GM12878 (cell line): ENCODE data around the gene BMPR2. TPM values are rescaled to one million over a fixed set of nuclear protein-coding genes. Genes with fewer than 3 reads are reported as not detected.

Experiments used
- ATAC-seq: fragments of 200-7000 bp; cut with Tn5 transposase; 3 replicates; pipeline ENCODE4 v1.9.1; 2020; ENCODE audit warnings: mild to moderate bottlenecking, moderate library complexity
- BruUV-seq: library from RNA; stranded (reverse); fragments of 400-500 nt; replicated peaks from 2 replicates; lab custom pipeline; 2021; lab: Mats Ljungman, UMichigan
- CTCF ChIA-PET: fragments of 300-600 bp; sonication (Branson Sonifier 250); formaldehyde crosslinking; extraction: SDS; loops from one replicate; lab custom pipeline; 2021; ENCODE audit warnings: inconsistent platforms; lab: Yijun Ruan, JAX
- POLR2A ChIA-PET: fragments of 350-600 bp; formaldehyde crosslinking; extraction: SDS; loops from one replicate; lab custom pipeline; 2021; ENCODE audit warnings: inconsistent platforms; lab: Charles Lee
- RAD21 ChIA-PET: fragments of 300-600 bp; sonication (Branson Sonifier 250); formaldehyde crosslinking; loops from one replicate; lab custom pipeline; 2023; ENCODE audit warnings: antibody characterized with exemption; ENCODE audit not compliant: unreplicated experiment; lab: Charles Lee
- SMC1A ChIA-PET: fragments of 300-600 bp; sonication (Branson Sonifier 250); formaldehyde crosslinking; loops from one replicate; lab custom pipeline; 2023; ENCODE audit not compliant: unreplicated experiment, uncharacterized antibody; lab: Charles Lee
- DNase-seq: peaks from one replicate; pipeline ENCODE4 v3.0.0-alpha.2; 2011; ENCODE audit warnings: low read depth, low spot score
- FAIRE-seq: peaks from 3 replicates; lab custom pipeline; 2011; peaks lifted over from hg19 to GRCh38; lab: Jason Lieb, UNC
- H2AFZ ChIP-seq: 2 replicates; pipeline ENCODE4 v1.6.0; 2011; ENCODE audit warnings: low read depth, low read length, control low read depth; ENCODE audit not compliant: control insufficient read depth
- H3K27ac ChIP-seq: 2 replicates; pipeline ENCODE4 v1.5.1; 2011; ENCODE audit warnings: control low read depth; ENCODE audit not compliant: control insufficient read depth, insufficient read depth
- H3K27me3 ChIP-seq, 2 experiments: replicated peaks in 1 of 2; 2 replicates each; pipeline versions ENCODE4 v1.6.0 to v1.6.1; 2011; ENCODE audit warnings: low read length in 1 of 2; ENCODE audit not compliant: control insufficient read depth in 2 of 2, insufficient read depth in 2 of 2
- H3K36me3 ChIP-seq, 2 experiments: 2 replicates each; pipeline ENCODE4 v1.5.1; 2011; ENCODE audit warnings: low read length in 1 of 2; ENCODE audit not compliant: control insufficient read depth in 2 of 2, insufficient read depth in 2 of 2
- H3K4me1 ChIP-seq: 2 replicates; pipeline ENCODE4 v1.6.1; 2011; ENCODE audit warnings: mild to moderate bottlenecking, low read length, moderate library complexity, mixed read lengths; ENCODE audit not compliant: control insufficient read depth, insufficient read depth
- H3K4me2 ChIP-seq: 2 replicates; pipeline ENCODE4 v1.6.0; 2011; ENCODE audit warnings: control low read depth; ENCODE audit not compliant: control insufficient read depth, insufficient read depth
- H3K4me3 ChIP-seq: fragments of 200-600 bp; sonication (generic); 2 replicates; pipeline ENCODE4 v1.5.1; 2016
- H3K79me2 ChIP-seq: 2 replicates; pipeline ENCODE4 v1.6.0; 2011; ENCODE audit warnings: low read length; ENCODE audit not compliant: control insufficient read depth, insufficient read depth
- H3K9ac ChIP-seq: 2 replicates; pipeline ENCODE4 v1.8.0; 2011; ENCODE audit warnings: low read length, control low read depth, mixed read lengths; ENCODE audit not compliant: control insufficient read depth, insufficient read depth
- H3K9me3 ChIP-seq: replicated peaks from 3 replicates; pipeline ENCODE4 v1.5.1; 2011; ENCODE audit warnings: mild to moderate bottlenecking, low read length; ENCODE audit not compliant: control insufficient read depth, insufficient read depth
- H4K20me1 ChIP-seq: 2 replicates; pipeline ENCODE4 v1.6.0; 2011; ENCODE audit not compliant: control insufficient read depth, insufficient read depth
- EED ChIP-seq: sonication (generic); IDR thresholded peaks from 2 replicates; pipeline ENCODE4 v1.6.1; 2016; ENCODE audit warnings: antibody characterized with exemption, low read depth
- FOS ChIP-seq: IDR thresholded peaks from 3 replicates; pipeline ENCODE4 v1.6.1; 2011; ENCODE audit warnings: borderline replicate concordance; ENCODE audit not compliant: insufficient read length; ENCODE audit errors: extremely low read depth
- IKZF2 ChIP-seq, 2 experiments: fragments of 450-650 bp; IDR thresholded peaks; 2 replicates each; pipeline ENCODE4 v1.6.1; 2017; ENCODE audit warnings: mild to moderate bottlenecking in 2 of 2, moderate library complexity in 2 of 2
- MYB ChIP-seq: fragments of 150-350 bp; IDR thresholded peaks from 2 replicates; pipeline ENCODE4 v1.6.1; 2014; ENCODE audit warnings: mild to moderate bottlenecking, low read depth, low read length, borderline replicate concordance
- WGBS: methylation state at CpG from one replicate; pipeline ENCODE4 v1.1.6; 2016; ENCODE audit warnings: low lambda C conversion rate; ENCODE audit not compliant: insufficient replicate concordance, insufficient coverage; ENCODE audit errors: missing lambda C conversion rate; 5-methylcytosine and 5-hydroxymethylcytosine counted together
- in situ Hi-C: fragments of 300-500 bp; cut with MboI; formaldehyde crosslinking; loops from 9 replicates; pipeline ENCODE4 v1.14.3; 2018; ENCODE audit warnings: mixed read lengths
- intact Hi-C: fragments of 100-400 bp; cut with micrococcal nuclease; formaldehyde crosslinking; loops from one replicate; pipeline ENCODE4 v1.14.2; 2022; ENCODE audit not compliant: unreplicated experiment
- polyA plus RNA-seq, 11 experiments: library from polyadenylated mRNA; depleted of rRNA in 4 of 11; unstranded in 6 of 11; stranded (reverse) in 5 of 11; fragments of >200 nt; fragmentation: Nextera tagmentation in 4 of 11; fragmentation: Illumina TruSeq in 1 of 11; extraction: Ambion mirVana in 4 of 11; extraction: Trizol in 1 of 11; gene quantifications; 1 replicate in 1 of 11; 2 replicates in 10 of 11; pipeline versions ENCODE4 v1.2.1 to v1.2.3, GENCODE V29; 2011 to 2016; ENCODE audit warnings: inconsistent platforms in 2 of 11, missing spikeins in 2 of 11, low read depth in 1 of 11
- total RNA-seq, 4 experiments: library from RNA; depleted of rRNA in 3 of 4; stranded (reverse); fragments of >200 nt in 3 of 4; fragmentation: Illumina TruSeq in 1 of 4; extraction: Trizol in 1 of 4; gene quantifications; 2 replicates each; pipeline versions ENCODE4 v1.2.1 to v1.2.3, GENCODE V29; 2013 to 2021
- TF ChIP-seq, protein P1 (sequence below): fragments of 450-650 bp; IDR thresholded peaks from 2 replicates; pipeline ENCODE4 v1.6.1; 2017; ENCODE audit warnings: mild to moderate bottlenecking, moderate library complexity

The BMPR2 gene
- total and polyA plus RNA-seq, 10 of the 15 experiments (the other 5 are each of a cell fraction or from before 2014, with no cell fraction given): 2.4 to 33.0 (median 7.1) TPM

- 100% methylated on average over 1 of the region's 1 CpG for WGBS
- Histone ChIP-seq H3K9ac (no peak overlapping the region), H3K27me3 (no peaks in the 10 kb centered on the region), H3K4me2 (no peak overlapping the region), H3K27ac (no peak overlapping the region), H3K4me3 (no peak overlapping the region), H3K79me2 (no peaks in the 10 kb centered on the region), H2AFZ (no peak overlapping the region), H4K20me1 (no peaks in the 10 kb centered on the region), H3K4me1 (no peaks in the 10 kb centered on the region), H3K9me3 (peaks cover 3% of the 10 kb centered on the region; the same call in 2 of the 3 replicates), H3K36me3 (peaks cover 0 to 1% of the 10 kb centered on the region in 2 experiments; a peak in 2 of 4 replicates)
- in situ Hi-C loops (no loop called here), intact Hi-C loops (no loop called here)
- RAD21 ChIA-PET: no interaction called here
- CTCF ChIA-PET: interaction anchor here (1.4 to 1.8 kb wide), 2 partner anchors 27 to 80 kb away, joined by 4 to 5 read pairs; no protein-coding TSS in a partner anchor
- no TSS peak for BruUV-seq
- DNase-seq (no peak), FAIRE-seq (no peak), ATAC-seq (no peak)
- TF ChIP-seq FOS (no peak), EED (no peak), IKZF2 (IDR thresholded peaks at IDR 0.05) (no peak), MYB (no peak)
- TF ChIP-seq, protein P1, sequence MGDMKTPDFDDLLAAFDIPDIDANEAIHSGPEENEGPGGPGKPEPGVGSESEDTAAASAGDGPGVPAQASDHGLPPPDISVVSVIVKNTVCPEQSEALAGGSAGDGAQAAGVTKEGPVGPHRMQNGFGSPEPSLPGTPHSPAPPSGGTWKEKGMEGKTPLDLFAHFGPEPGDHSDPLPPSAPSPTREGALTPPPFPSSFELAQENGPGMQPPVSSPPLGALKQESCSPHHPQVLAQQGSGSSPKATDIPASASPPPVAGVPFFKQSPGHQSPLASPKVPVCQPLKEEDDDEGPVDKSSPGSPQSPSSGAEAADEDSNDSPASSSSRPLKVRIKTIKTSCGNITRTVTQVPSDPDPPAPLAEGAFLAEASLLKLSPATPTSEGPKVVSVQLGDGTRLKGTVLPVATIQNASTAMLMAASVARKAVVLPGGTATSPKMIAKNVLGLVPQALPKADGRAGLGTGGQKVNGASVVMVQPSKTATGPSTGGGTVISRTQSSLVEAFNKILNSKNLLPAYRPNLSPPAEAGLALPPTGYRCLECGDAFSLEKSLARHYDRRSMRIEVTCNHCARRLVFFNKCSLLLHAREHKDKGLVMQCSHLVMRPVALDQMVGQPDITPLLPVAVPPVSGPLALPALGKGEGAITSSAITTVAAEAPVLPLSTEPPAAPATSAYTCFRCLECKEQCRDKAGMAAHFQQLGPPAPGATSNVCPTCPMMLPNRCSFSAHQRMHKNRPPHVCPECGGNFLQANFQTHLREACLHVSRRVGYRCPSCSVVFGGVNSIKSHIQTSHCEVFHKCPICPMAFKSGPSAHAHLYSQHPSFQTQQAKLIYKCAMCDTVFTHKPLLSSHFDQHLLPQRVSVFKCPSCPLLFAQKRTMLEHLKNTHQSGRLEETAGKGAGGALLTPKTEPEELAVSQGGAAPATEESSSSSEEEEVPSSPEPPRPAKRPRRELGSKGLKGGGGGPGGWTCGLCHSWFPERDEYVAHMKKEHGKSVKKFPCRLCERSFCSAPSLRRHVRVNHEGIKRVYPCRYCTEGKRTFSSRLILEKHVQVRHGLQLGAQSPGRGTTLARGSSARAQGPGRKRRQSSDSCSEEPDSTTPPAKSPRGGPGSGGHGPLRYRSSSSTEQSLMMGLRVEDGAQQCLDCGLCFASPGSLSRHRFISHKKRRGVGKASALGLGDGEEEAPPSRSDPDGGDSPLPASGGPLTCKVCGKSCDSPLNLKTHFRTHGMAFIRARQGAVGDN: no peak
- POLR2A ChIA-PET: no interaction called here
- SMC1A ChIA-PET: no interaction called here
These were observed 58.3 kb downstream of the BMPR2 start for GRCh38 chr2:202434472-202434871.
